HG03571 (cell line): Measurements from ENCODE around the gene KCTD6.
A peak's percentile ranks its signal among the peaks of the same experiment; 100 is the strongest.
"Not testable (repeated sequence)": the region's sequence is repeated elsewhere in the genome, so short reads cannot be mapped to it uniquely, and the experiment has no call there.

Experiments used
- ATAC-seq: cut with Tn5 transposase; IDR thresholded peaks from one replicate; pipeline ENCODE4 v1.9.1; 2021; ENCODE audit not compliant: unreplicated experiment

The KCTD6 gene

GRCh38 chr3:58522759-58523425 lies 31.0 kb downstream of the KCTD6 start:
- ATAC-seq: no peak

GRCh38 chr3:58524326-58524888 lies 32.5 kb downstream of the KCTD6 start:
- no peak for ATAC-seq

- no peak for ATAC-seq
These were observed 34.6 kb downstream of the KCTD6 start for GRCh38 chr3:58526515-58526957.

- not testable (repeated sequence) for ATAC-seq
These were observed 35.5 kb downstream of the KCTD6 start for GRCh38 chr3:58527440-58527839.

- ATAC-seq: no peak
These were observed 36.7 kb downstream of the KCTD6 start for GRCh38 chr3:58528629-58529028.

GRCh38 chr3:58529516-58530353 lies 37.8 kb downstream of the KCTD6 start:
- ATAC-seq: no peak

- ATAC-seq: no peak
These were observed 38.5 kb downstream of the KCTD6 start for GRCh38 chr3:58530354-58530865.

GRCh38 chr3:58531555-58531954 lies 39.7 kb downstream of the KCTD6 start:
- ATAC-seq: no peak

- ATAC-seq: no peak
These were observed 40.1 kb downstream of the KCTD6 start for GRCh38 chr3:58531956-58532355.

- ATAC-seq: peak; percentile 96
These were observed 40.9 kb downstream of the KCTD6 start for GRCh38 chr3:58532794-58533220.

GRCh38 chr3:58534592-58535494 lies 42.9 kb downstream of the KCTD6 start:
- ATAC-seq: no peak

GRCh38 chr3:58535531-58536500 lies 43.9 kb downstream of the KCTD6 start:
- ATAC-seq: no peak

- no peak for ATAC-seq
These were observed 44.9 kb downstream of the KCTD6 start, which contains the start of gene ACOX2 for GRCh38 chr3:58536501-58537411. Gene ACOX2 (minus strand): TSS chr3:58537190. CDS start chr3:58535106, 2,084 bp downstream.

GRCh38 chr3:58537412-58538301 lies 45.8 kb downstream of the KCTD6 start:
- no peak for ATAC-seq

- ATAC-seq: no peak
These were observed 47.7 kb downstream of the KCTD6 start for GRCh38 chr3:58539626-58540025.

GRCh38 chr3:58540176-58540858 lies 48.4 kb downstream of the KCTD6 start:
- no peak for ATAC-seq

GRCh38 chr3:58544541-58544940 lies 52.6 kb downstream of the KCTD6 start:
- no peak for ATAC-seq
